Hepatocyte (in vitro differentiated cells): ENCODE data around the gene FIBCD1.

ENCODE experiments used
- EZH2 ChIP-seq: fragments of 200-600 bp; sonication (generic); IDR thresholded peaks from 2 replicates; pipeline ENCODE4 v1.6.1; 2016; ENCODE audit warnings: antibody characterized with exemption, mild to moderate bottlenecking, borderline replicate concordance
- TF ChIP-seq, protein P1 (sequence below): fragments of 200-600 bp; sonication (generic); IDR thresholded peaks from 2 replicates; pipeline ENCODE4 v1.5.1; 2016; ENCODE audit warnings: antibody characterized with exemption, mild to moderate bottlenecking; ENCODE audit not compliant: poor library complexity

DNA sequence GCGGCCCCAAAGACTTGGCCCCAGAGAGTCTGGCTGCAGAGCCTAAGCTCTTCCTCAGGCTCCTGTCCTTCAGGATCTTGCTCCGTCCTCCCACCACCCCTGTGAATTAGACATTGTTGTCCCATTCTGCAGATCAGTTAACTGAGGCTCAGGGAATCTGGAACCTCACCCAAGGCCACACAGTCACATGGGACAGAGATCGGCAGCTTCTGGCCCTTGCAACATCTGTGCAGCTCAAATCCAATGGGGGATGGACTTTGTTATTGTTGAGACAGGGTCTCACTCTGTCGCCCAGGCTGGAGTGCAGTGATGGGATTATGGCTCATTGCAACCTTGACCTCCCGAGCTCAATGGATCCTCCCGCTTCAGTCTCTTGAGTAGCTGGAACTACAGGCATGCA, 46.0 kb upstream of the FIBCD1 start:
- TF ChIP-seq, protein P1, sequence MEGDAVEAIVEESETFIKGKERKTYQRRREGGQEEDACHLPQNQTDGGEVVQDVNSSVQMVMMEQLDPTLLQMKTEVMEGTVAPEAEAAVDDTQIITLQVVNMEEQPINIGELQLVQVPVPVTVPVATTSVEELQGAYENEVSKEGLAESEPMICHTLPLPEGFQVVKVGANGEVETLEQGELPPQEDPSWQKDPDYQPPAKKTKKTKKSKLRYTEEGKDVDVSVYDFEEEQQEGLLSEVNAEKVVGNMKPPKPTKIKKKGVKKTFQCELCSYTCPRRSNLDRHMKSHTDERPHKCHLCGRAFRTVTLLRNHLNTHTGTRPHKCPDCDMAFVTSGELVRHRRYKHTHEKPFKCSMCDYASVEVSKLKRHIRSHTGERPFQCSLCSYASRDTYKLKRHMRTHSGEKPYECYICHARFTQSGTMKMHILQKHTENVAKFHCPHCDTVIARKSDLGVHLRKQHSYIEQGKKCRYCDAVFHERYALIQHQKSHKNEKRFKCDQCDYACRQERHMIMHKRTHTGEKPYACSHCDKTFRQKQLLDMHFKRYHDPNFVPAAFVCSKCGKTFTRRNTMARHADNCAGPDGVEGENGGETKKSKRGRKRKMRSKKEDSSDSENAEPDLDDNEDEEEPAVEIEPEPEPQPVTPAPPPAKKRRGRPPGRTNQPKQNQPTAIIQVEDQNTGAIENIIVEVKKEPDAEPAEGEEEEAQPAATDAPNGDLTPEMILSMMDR: no peak
- TF ChIP-seq EZH2: no peak
